Activated T-cell treated with anti-CD3 and anti-CD28 coated beads, Interleukin-2, amount 50 U/mL, for 24 hours (primary cell): ENCODE data around the gene POLR2F.

ENCODE experiments used
- DNase-seq: peaks from one replicate; pipeline ENCODE4 v3.0.0-alpha.2; 2020
- H3K27ac Mint-ChIP-seq: 2 replicates; pipeline ENCODE4 v1.8.0; 2020; ENCODE audit warnings: mild to moderate bottlenecking, mixed read lengths
- H3K27me3 Mint-ChIP-seq: 2 replicates; pipeline ENCODE4 v1.8.0; 2020; ENCODE audit warnings: mixed read lengths
- H3K36me3 Mint-ChIP-seq: 2 replicates; pipeline ENCODE4 v1.8.0; 2020; ENCODE audit warnings: low read depth, mixed read lengths
- H3K4me1 Mint-ChIP-seq: 2 replicates; pipeline ENCODE4 v1.8.0; 2020; ENCODE audit warnings: low read depth, mixed read lengths
- H3K4me3 Mint-ChIP-seq: 2 replicates; pipeline ENCODE4 v1.8.0; 2020; ENCODE audit warnings: mild to moderate bottlenecking, moderate library complexity, mixed read lengths
- H3K9me3 Mint-ChIP-seq: 2 replicates; pipeline ENCODE4 v1.8.0; 2020; ENCODE audit warnings: mixed read lengths

The POLR2F gene

GRCh38 chr22:37917874-37918548 lies 35.5 kb upstream of the POLR2F start:
- Mint-ChIP-seq H3K36me3 (peaks cover 35% of the 10 kb centered on the region), H3K9me3 (no peaks in the 10 kb centered on the region)

GRCh38 chr22:37918580-37919270 lies 34.8 kb upstream of the POLR2F start:
- no peak overlapping the region for H3K27ac Mint-ChIP-seq
- peaks cover 34% of the 10 kb centered on the region for H3K36me3 Mint-ChIP-seq
- no peaks in the 10 kb centered on the region for H3K9me3 Mint-ChIP-seq
- peaks cover 4% of the 10 kb centered on the region for H3K4me1 Mint-ChIP-seq
- no peak for DNase-seq
- H3K27me3 Mint-ChIP-seq: no peaks in the 10 kb centered on the region
- H3K4me3 Mint-ChIP-seq: no peak overlapping the region

More at GRCh38 chr22:37917874-37918548, 35.5 kb upstream of the POLR2F start:
- no peak for DNase-seq
- Mint-ChIP-seq H3K27me3 (no peaks in the 10 kb centered on the region), H3K4me1 (peaks cover 4% of the 10 kb centered on the region), H3K4me3 (no peak overlapping the region), H3K27ac (no peak overlapping the region)

GRCh38 chr22:37920126-37920525 lies 33.4 kb upstream of the POLR2F start:
- H3K4me3 Mint-ChIP-seq: peak overlapping the region; percentile 30
- peak overlapping the region; percentile 90 for H3K27ac Mint-ChIP-seq
- H3K4me1 Mint-ChIP-seq: peaks cover 4% of the 10 kb centered on the region
- no peaks in the 10 kb centered on the region for H3K9me3 Mint-ChIP-seq
- peaks cover 34% of the 10 kb centered on the region for H3K36me3 Mint-ChIP-seq
- no peak for DNase-seq
- H3K27me3 Mint-ChIP-seq: no peaks in the 10 kb centered on the region

- no peak overlapping the region for H3K27ac Mint-ChIP-seq
- H3K9me3 Mint-ChIP-seq: no peaks in the 10 kb centered on the region
- no peak overlapping the region for H3K4me3 Mint-ChIP-seq
- no peak for DNase-seq
- H3K36me3 Mint-ChIP-seq: peaks cover 41% of the 10 kb centered on the region
- peaks cover 4% of the 10 kb centered on the region for H3K4me1 Mint-ChIP-seq
- no peaks in the 10 kb centered on the region for H3K27me3 Mint-ChIP-seq
These were observed 31.3 kb upstream of the POLR2F start for GRCh38 chr22:37922191-37922590.

GRCh38 chr22:37923927-37924326 lies 29.6 kb upstream of the POLR2F start:
- H3K36me3 Mint-ChIP-seq: peaks cover 45% of the 10 kb centered on the region
- no peak overlapping the region for H3K27ac Mint-ChIP-seq
- no peak for DNase-seq
- peaks cover 4% of the 10 kb centered on the region for H3K4me1 Mint-ChIP-seq
- H3K4me3 Mint-ChIP-seq: no peak overlapping the region
- no peaks in the 10 kb centered on the region for H3K9me3 Mint-ChIP-seq
- no peaks in the 10 kb centered on the region for H3K27me3 Mint-ChIP-seq

GRCh38 chr22:37924386-37925065 lies 29.0 kb upstream of the POLR2F start:
- Mint-ChIP-seq H3K4me3 (no peak overlapping the region), H3K27me3 (no peaks in the 10 kb centered on the region), H3K4me1 (peaks cover 4% of the 10 kb centered on the region), H3K9me3 (no peaks in the 10 kb centered on the region), H3K27ac (no peak overlapping the region), H3K36me3 (peaks cover 49% of the 10 kb centered on the region)
- no peak for DNase-seq

- Mint-ChIP-seq H3K9me3 (no peaks in the 10 kb centered on the region), H3K36me3 (peaks cover 45% of the 10 kb centered on the region), H3K27ac (no peak overlapping the region)
These were observed 28.2 kb upstream of the POLR2F start for GRCh38 chr22:37925330-37925729.

GRCh38 chr22:37925767-37926166 lies 27.7 kb upstream of the POLR2F start:
- Mint-ChIP-seq H3K4me1 (no peaks in the 10 kb centered on the region), H3K27me3 (no peaks in the 10 kb centered on the region), H3K9me3 (no peaks in the 10 kb centered on the region), H3K4me3 (no peak overlapping the region), H3K36me3 (peaks cover 44% of the 10 kb centered on the region), H3K27ac (no peak overlapping the region)
- DNase-seq: no peak

More at GRCh38 chr22:37925330-37925729, 28.2 kb upstream of the POLR2F start:
- Mint-ChIP-seq H3K4me1 (no peaks in the 10 kb centered on the region), H3K4me3 (no peak overlapping the region), H3K27me3 (no peaks in the 10 kb centered on the region)
- no peak for DNase-seq

GRCh38 chr22:37926358-37926757 lies 27.1 kb upstream of the POLR2F start:
- H3K9me3 Mint-ChIP-seq: no peaks in the 10 kb centered on the region
- no peak for DNase-seq
- H3K27me3 Mint-ChIP-seq: no peaks in the 10 kb centered on the region
- no peak overlapping the region for H3K4me3 Mint-ChIP-seq
- no peak overlapping the region for H3K27ac Mint-ChIP-seq
- peaks cover 41% of the 10 kb centered on the region for H3K36me3 Mint-ChIP-seq
- no peaks in the 10 kb centered on the region for H3K4me1 Mint-ChIP-seq

GRCh38 chr22:37926771-37927636 lies 26.5 kb upstream of the POLR2F start:
- no peak for DNase-seq
- Mint-ChIP-seq H3K27me3 (no peaks in the 10 kb centered on the region), H3K36me3 (peaks cover 41% of the 10 kb centered on the region), H3K9me3 (no peaks in the 10 kb centered on the region), H3K27ac (no peak overlapping the region), H3K4me3 (no peak overlapping the region), H3K4me1 (no peaks in the 10 kb centered on the region)

- no peak overlapping the region for H3K27ac Mint-ChIP-seq
- no peaks in the 10 kb centered on the region for H3K9me3 Mint-ChIP-seq
- DNase-seq: no peak
- no peaks in the 10 kb centered on the region for H3K27me3 Mint-ChIP-seq
- H3K36me3 Mint-ChIP-seq: peaks cover 44% of the 10 kb centered on the region
- H3K4me1 Mint-ChIP-seq: no peaks in the 10 kb centered on the region
- no peak overlapping the region for H3K4me3 Mint-ChIP-seq
These were observed 25.9 kb upstream of the POLR2F start for GRCh38 chr22:37927637-37927936.

GRCh38 chr22:37929390-37929789 lies 24.1 kb upstream of the POLR2F start:
- Mint-ChIP-seq H3K27ac (peak overlapping the region; percentile 2), H3K4me3 (no peak overlapping the region), H3K36me3 (peaks cover 50% of the 10 kb centered on the region)

GRCh38 chr22:37930270-37930951 lies 23.1 kb upstream of the POLR2F start:
- Mint-ChIP-seq H3K27ac (peak overlapping the region; percentile 50), H3K27me3 (no peaks in the 10 kb centered on the region), H3K4me1 (peaks cover 11% of the 10 kb centered on the region), H3K36me3 (peaks cover 48% of the 10 kb centered on the region), H3K4me3 (no peak overlapping the region), H3K9me3 (no peaks in the 10 kb centered on the region)
- DNase-seq: no peak

More at GRCh38 chr22:37929390-37929789, 24.1 kb upstream of the POLR2F start:
- no peak for DNase-seq
- H3K9me3 Mint-ChIP-seq: no peaks in the 10 kb centered on the region
- H3K4me1 Mint-ChIP-seq: peaks cover 11% of the 10 kb centered on the region
- no peaks in the 10 kb centered on the region for H3K27me3 Mint-ChIP-seq

GRCh38 chr22:37930952-37931440 lies 22.5 kb upstream of the POLR2F start:
- no peak for DNase-seq
- Mint-ChIP-seq H3K36me3 (peaks cover 44% of the 10 kb centered on the region), H3K27me3 (no peaks in the 10 kb centered on the region), H3K27ac (peak overlapping the region; percentile 50), H3K4me1 (peaks cover 11% of the 10 kb centered on the region), H3K9me3 (no peaks in the 10 kb centered on the region), H3K4me3 (no peak overlapping the region)
